ENCODE results near the gene AP3S1. TPM values are rescaled to one million over a fixed set of nuclear protein-coding genes. Genes with fewer than 3 reads are reported as not detected.

The AP3S1 gene
- total RNA-seq, 1 experiment from 2014 or later = 94.6 TPM

DNA sequence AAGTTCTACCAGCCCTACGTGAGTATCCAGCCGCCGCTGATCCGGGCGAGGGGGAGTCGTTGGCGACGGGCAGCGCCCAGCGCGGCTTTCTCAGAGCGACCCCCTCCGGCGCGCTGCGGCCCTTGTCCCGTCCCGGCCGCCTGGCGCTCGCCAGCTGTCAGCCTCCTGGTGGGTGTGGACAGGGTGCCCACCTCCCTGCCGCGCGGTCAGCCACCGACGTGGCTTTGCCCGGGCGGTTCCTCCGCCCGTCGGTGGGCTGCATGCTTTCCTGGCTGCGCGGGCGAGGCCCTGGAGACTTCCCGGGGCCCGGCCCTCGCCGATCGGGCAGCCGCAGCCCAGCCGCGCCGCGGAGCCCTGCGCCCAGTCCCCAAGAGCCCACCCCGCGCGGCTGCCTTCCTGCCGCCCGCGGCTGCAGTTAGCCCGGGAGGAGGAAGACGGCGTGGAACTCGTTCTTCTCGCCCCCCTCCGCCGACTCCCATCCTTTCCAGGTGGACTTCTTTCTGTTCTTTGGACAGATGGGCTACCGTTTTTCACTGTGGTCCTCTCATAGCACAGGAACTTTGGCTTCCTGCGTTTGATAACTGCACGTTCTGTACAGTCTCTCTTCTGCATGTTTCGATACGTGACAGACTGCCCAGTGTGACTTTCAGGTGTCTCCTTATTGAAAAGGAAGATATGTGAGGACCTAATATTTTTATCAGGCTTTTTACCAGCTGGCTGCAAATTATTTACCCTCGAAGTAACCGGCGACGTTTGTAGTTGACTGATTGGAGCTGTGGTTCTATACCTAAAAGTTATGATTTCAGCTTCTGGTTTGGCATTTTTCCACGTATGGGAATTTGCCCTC, 577 bp downstream of the AP3S1 start:
- H3K9me3 Mint-ChIP-seq (ENCODE audit: unreplicated experiment) = no peaks in the 10 kb centered on the region
- ChIA-PET CTCF (interaction anchor here (0.8 to 1.3 kb wide), 3 partner anchors 175 to 242 kb away, joined by 3 to 5 read pairs (median 4); partner anchors contain the start of gene COMMD10), POLR2A (interaction anchor here (0.6 to 4.2 kb wide), 30 partner anchors 7 to 922 kb away, joined by 3 to 40 read pairs (median 4); partner anchors contain the start of genes FEM1C, PGGT1B and TMED7)
- H3K36me3 Mint-ChIP-seq (ENCODE audit: insufficient read depth, unreplicated experiment) = peaks cover 22% of the 10 kb centered on the region
- peak; percentile 33 for DNase-seq (ENCODE audit: unreplicated experiment)
- H3K4me1 Mint-ChIP-seq (ENCODE audit: insufficient read depth, unreplicated experiment) = peaks cover 30% of the 10 kb centered on the region
- intact Hi-C loops (cut with micrococcal nuclease) = loop anchor here (1.0 kb wide), 1 partner anchor 222 kb away; no protein-coding TSS in a partner anchor
- TF ChIP-seq, protein P1, sequence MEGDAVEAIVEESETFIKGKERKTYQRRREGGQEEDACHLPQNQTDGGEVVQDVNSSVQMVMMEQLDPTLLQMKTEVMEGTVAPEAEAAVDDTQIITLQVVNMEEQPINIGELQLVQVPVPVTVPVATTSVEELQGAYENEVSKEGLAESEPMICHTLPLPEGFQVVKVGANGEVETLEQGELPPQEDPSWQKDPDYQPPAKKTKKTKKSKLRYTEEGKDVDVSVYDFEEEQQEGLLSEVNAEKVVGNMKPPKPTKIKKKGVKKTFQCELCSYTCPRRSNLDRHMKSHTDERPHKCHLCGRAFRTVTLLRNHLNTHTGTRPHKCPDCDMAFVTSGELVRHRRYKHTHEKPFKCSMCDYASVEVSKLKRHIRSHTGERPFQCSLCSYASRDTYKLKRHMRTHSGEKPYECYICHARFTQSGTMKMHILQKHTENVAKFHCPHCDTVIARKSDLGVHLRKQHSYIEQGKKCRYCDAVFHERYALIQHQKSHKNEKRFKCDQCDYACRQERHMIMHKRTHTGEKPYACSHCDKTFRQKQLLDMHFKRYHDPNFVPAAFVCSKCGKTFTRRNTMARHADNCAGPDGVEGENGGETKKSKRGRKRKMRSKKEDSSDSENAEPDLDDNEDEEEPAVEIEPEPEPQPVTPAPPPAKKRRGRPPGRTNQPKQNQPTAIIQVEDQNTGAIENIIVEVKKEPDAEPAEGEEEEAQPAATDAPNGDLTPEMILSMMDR (IDR thresholded peaks at IDR 0.05; ENCODE audit: unreplicated experiment) = peak; percentile 8
- peak overlapping the region; percentile 97 for H3K27ac Mint-ChIP-seq (ENCODE audit: low read depth, unreplicated experiment)
- H3K27me3 Mint-ChIP-seq (ENCODE audit: insufficient read depth, unreplicated experiment) = no peaks in the 10 kb centered on the region
- no TSS peak for BruUV-seq (replicated peaks)
- peak overlapping the region; percentile 77 for H3K4me3 Mint-ChIP-seq (ENCODE audit: unreplicated experiment)

- TSS peak; percentile 48 for BruUV-seq (replicated peaks)
- TF ChIP-seq, protein P1 (IDR thresholded peaks at IDR 0.05; ENCODE audit: unreplicated experiment) = no peak
- Mint-ChIP-seq H3K27me3 (ENCODE audit: insufficient read depth, unreplicated experiment) (no peaks in the 10 kb centered on the region), H3K9me3 (ENCODE audit: unreplicated experiment) (no peaks in the 10 kb centered on the region), H3K36me3 (ENCODE audit: insufficient read depth, unreplicated experiment) (peaks cover 18% of the 10 kb centered on the region), H3K4me3 (ENCODE audit: unreplicated experiment) (peak overlapping the region; percentile 77), H3K4me1 (ENCODE audit: insufficient read depth, unreplicated experiment) (peaks cover 30% of the 10 kb centered on the region), H3K27ac (ENCODE audit: low read depth, unreplicated experiment) (peak overlapping the region; percentile 97)
- intact Hi-C loops (cut with micrococcal nuclease) = loop anchor here (1.0 kb wide), 1 partner anchor 221 kb away; no protein-coding TSS in a partner anchor
- CTCF ChIA-PET = interaction anchor here (0.7 to 1.3 kb wide), 5 partner anchors 11 to 423 kb away, joined by 3 to 5 read pairs (median 4); partner anchors contain the start of gene COMMD10
- DNase-seq (ENCODE audit: unreplicated experiment) = peak; percentile 33
- POLR2A ChIA-PET = interaction anchor here (0.7 to 4.2 kb wide), 23 partner anchors 10 to 921 kb away, joined by 3 to 26 read pairs (median 4); partner anchors contain the start of genes FEM1C, PGGT1B and TMED7
These were observed 1.2 kb downstream of the AP3S1 start for GRCh38 chr5:115842952-115843351.

GRCh38 chr5:115843444-115844130, 1.9 kb downstream of the AP3S1 start:
- intact Hi-C loops (cut with micrococcal nuclease) = no loop called here
- ChIA-PET POLR2A (interaction anchor here (0.6 to 2.1 kb wide), 16 partner anchors 12 to 582 kb away, joined by 3 to 14 read pairs (median 4); partner anchors contain the start of genes FEM1C and TMED7), CTCF (interaction anchor here (0.7 to 1.3 kb wide), 5 partner anchors 11 to 424 kb away, joined by 3 to 5 read pairs (median 4); partner anchors contain the start of gene COMMD10)
- Mint-ChIP-seq H3K27me3 (ENCODE audit: insufficient read depth, unreplicated experiment) (no peaks in the 10 kb centered on the region), H3K9me3 (ENCODE audit: unreplicated experiment) (no peaks in the 10 kb centered on the region), H3K4me1 (ENCODE audit: insufficient read depth, unreplicated experiment) (peaks cover 35% of the 10 kb centered on the region), H3K27ac (ENCODE audit: low read depth, unreplicated experiment) (peak overlapping the region; percentile 97), H3K4me3 (ENCODE audit: unreplicated experiment) (peak overlapping the region; percentile 77), H3K36me3 (ENCODE audit: insufficient read depth, unreplicated experiment) (peaks cover 13% of the 10 kb centered on the region)
- DNase-seq (ENCODE audit: unreplicated experiment) = no peak
- TF ChIP-seq, protein P1 (IDR thresholded peaks at IDR 0.05; ENCODE audit: unreplicated experiment) = no peak
- BruUV-seq (replicated peaks) = no TSS peak

All from MCF 10A (cell line).